Breast epithelium (tissue), 3 donors: ENCODE results near the gene IGF2BP2.

Experiments used
- POLR2A ChIP-seq: fragments of 450-650 bp; IDR thresholded peaks from one replicate; pipeline ENCODE4 v1.6.1; 2016; ENCODE audit warnings: antibody characterized with exemption, mild to moderate bottlenecking, moderate library complexity
- POLR2AphosphoS5 ChIP-seq, 3 donors: sonication (generic); formaldehyde crosslinking; IDR thresholded peaks; one replicate each; pipeline ENCODE4 v1.6.1; 2017; ENCODE audit warnings: antibody characterized with exemption in 3 of 3
- TF ChIP-seq, protein P1 (sequence below), 3 donors: fragments of 450-650 bp; IDR thresholded peaks; one replicate each; pipeline ENCODE4 v1.5.1; 2016 to 2017; ENCODE audit warnings: antibody characterized with exemption in 3 of 3, mild to moderate bottlenecking in 3 of 3, moderate library complexity in 3 of 3

- TF ChIP-seq POLR2A (no peak), POLR2AphosphoS5 (IDR thresholded peaks at IDR 0.05) (no peak)
- TF ChIP-seq, protein P1, sequence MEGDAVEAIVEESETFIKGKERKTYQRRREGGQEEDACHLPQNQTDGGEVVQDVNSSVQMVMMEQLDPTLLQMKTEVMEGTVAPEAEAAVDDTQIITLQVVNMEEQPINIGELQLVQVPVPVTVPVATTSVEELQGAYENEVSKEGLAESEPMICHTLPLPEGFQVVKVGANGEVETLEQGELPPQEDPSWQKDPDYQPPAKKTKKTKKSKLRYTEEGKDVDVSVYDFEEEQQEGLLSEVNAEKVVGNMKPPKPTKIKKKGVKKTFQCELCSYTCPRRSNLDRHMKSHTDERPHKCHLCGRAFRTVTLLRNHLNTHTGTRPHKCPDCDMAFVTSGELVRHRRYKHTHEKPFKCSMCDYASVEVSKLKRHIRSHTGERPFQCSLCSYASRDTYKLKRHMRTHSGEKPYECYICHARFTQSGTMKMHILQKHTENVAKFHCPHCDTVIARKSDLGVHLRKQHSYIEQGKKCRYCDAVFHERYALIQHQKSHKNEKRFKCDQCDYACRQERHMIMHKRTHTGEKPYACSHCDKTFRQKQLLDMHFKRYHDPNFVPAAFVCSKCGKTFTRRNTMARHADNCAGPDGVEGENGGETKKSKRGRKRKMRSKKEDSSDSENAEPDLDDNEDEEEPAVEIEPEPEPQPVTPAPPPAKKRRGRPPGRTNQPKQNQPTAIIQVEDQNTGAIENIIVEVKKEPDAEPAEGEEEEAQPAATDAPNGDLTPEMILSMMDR (IDR thresholded peaks at IDR 0.05) = no peak
Observed at GRCh38 chr3:185865247-185865646, 40.4 kb upstream of the IGF2BP2 start.
